Activated naive CD8-positive, alpha-beta T cell treated with anti-CD3 and anti-CD28 coated beads, Interleukin-2, amount 50 U/mL, for 16 hours (primary cell): Measurements from ENCODE around the gene RPL18A.
"Not testable (repeated sequence)": the region's sequence is repeated elsewhere in the genome, so short reads cannot be mapped to it uniquely, and the experiment has no call there.

ENCODE experiments used
- DNase-seq: peaks from one replicate; pipeline ENCODE4 v3.0.0-alpha.2; 2020; ENCODE audit warnings: low read depth, low spot score

RPL18A gene

DNA sequence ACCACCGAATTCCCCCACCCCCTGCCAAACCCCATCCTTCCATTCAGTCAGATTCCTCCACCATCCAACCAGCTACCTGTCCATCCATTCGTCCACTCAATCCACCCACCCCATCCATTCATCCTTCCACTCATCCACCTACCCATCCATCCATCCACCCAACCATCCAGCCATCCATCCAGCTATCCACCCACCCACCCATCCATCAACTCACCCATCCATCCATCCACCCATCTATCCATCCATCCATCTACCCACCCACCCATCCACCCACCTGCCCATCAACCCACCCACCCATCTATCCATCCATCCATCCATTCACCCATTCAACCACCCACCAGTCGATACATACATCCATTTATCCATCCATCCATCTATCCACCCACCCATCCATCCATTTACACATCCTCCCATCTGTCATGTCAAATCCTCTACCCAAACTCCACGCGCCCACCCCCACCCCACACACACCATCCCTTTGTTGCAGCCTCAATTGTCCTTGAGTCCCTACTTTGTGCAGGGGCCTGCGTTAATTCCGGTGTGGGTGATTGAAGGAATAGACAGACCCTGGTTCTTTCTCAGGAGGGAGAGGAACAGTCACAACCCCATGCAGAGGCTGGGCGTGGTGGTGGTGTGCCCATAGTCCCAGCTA is 6.7 kb downstream of the RPL18A start:
- DNase-seq, result no peak

DNA sequence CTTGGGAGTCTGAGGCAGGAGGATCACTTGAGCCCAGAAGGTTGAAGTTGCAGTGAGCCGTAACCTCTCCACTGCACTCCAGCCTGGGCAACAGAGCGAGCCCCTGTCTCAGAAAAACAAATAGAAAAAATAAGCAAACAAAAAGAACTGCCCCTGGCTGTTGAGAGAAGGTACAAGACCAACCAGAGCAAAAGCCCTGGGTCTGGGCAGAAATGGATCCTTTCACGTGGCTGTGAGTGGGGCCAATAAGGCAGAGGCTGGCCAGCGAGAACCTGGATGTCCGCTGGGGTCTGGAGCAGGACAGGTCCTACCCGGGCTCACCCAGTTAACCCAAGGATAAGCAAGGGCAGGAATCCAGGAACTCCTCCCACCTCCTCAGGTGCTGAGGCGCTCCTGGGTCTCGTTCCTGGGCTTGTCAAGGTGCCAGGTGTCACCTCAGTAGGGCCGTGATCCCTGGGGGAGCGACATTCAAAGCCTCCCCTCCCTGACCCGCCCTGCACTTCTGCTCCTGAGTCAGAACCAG is 7.3 kb downstream of the RPL18A start:
- DNase-seq, result no peak

GRCh38 chr19:17868669-17869068 is 9.0 kb downstream of the RPL18A start:
- no peak for DNase-seq

DNA sequence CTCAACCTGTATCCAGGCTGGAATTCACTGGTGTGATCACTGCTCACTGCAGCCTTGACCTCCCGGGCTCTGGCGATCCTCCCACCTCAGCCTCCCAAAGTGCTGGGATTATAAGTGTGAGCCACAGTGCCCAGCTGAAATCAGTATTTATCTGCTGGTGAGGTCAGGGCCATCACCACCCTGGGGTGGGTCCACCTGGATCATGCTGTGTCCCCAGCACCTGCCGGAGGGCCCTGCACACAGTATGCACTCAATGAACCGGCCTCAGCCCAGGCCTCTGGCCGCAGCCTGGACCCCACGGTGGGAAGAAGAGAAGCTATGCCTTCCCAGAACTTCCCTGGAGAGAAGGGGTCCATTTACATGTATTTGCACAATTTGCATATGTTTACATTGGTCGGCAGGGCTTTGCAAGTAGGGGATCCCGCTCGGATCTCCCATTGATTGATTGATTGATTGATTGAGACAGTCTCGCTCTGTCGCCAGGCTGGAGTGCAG is 9.5 kb downstream of the RPL18A start:
- DNase-seq, result no peak

DNA sequence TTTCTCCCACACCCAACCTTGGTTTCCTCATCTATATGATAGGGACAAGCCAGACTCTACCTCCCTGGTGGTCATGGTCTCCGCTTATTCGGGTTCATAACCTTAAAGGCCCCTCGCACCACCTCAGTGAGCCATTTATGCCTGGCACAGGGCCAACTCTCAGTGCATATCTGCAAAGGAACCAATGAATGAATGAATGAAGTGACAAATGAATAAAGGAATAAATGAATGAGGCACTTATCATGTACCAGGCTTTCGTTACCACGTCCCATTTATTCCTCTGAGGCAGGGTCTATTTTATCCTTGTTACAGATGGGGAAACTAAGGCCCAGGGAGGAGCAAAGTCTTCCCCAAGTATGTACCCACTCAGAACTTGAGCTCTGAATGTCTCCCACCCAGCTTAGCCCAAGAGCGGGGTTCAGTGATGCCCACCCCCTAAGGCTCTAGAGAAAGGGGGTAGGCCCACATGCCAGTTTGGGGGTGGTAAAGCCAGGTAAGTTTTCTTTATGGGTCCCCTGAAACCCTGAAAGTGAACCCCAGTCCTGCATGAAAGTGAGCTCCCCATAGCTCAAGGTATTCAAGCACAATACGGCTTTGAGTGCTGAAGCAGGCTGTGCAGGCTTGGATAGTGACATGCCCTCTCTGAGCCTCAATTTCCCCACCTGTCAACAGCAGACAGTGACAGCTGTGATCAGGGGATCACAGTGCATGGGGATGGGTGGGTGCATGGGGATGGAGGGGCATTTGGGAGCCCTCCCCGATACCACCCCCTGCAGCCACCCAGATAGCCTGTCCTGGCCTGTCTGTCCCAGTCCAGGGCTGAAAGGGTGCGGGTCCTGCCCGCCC is 11.5 kb downstream of the RPL18A start:
- DNase-seq, result no peak

- DNase-seq, result no peak
Measured at GRCh38 chr19:17871878-17872250, 12.2 kb downstream of the RPL18A start, which contains the start of gene SLC5A5. Gene SLC5A5, plus strand, starts transcription at chr19:17871945. Its CDS starts 375 bp downstream, at chr19:17872320.

DNA sequence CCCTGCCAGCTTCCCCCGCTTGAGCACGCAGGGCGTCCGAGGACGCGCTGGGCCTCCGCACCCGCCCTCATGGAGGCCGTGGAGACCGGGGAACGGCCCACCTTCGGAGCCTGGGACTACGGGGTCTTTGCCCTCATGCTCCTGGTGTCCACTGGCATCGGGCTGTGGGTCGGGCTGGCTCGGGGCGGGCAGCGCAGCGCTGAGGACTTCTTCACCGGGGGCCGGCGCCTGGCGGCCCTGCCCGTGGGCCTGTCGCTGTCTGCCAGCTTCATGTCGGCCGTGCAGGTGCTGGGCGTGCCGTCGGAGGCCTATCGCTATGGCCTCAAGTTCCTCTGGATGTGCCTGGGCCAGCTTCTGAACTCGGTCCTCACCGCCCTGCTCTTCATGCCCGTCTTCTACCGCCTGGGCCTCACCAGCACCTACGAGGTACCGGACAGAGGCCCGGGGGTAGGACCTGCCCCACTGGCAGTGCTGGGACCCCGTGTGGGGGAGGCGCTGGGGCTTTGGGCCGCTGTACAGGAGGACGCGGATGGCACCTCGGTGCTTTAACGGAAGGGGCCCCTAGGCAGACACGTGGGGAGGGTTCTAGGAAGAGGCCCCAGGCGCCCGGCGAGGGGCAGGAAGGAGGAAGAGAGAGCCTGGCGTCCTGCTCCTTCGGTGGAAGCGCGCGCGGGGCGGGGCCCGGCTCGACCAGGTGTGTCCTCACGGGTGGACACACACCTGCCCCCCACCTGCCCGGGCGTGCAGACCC is 12.7 kb downstream of the RPL18A start:
- DNase-seq, result no peak

- DNase-seq, result no peak
Measured at GRCh38 chr19:17873786-17874757, 14.4 kb downstream of the RPL18A start.

GRCh38 chr19:17874758-17875135 is 15.0 kb downstream of the RPL18A start:
- DNase-seq, result no peak

DNA sequence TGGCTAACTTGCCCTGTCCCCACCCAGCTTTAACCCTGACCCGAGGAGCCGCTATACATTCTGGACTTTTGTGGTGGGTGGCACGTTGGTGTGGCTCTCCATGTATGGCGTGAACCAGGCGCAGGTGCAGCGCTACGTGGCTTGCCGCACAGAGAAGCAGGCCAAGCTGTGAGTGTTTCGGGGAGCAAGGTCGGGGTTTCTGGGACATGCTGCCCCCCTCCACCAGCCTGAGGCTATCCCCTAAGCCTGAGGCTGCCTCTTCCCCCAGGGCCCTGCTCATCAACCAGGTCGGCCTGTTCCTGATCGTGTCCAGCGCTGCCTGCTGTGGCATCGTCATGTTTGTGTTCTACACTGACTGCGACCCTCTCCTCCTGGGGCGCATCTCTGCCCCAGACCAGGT is 18.0 kb downstream of the RPL18A start:
- no peak for DNase-seq

DNA sequence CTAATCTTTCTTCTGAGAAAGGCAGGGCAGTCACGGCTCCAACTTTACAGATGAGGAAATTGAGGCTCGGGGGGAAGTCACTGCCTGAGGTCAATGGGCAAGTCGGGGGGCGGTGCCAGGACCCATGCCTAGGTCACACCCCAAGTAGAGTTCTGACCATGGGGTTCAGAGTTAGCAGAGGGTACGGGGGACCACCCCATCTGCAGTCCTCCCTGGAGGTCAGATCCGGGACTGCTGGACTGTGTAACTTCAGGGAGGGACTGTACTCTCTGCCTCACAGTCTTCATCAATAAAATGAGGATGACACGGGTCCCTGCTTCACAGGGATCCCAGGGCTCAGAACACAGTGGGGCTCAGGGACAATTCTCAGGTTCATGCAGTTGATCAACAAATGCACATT is 19.8 kb downstream of the RPL18A start:
- no peak for DNase-seq

- no peak for DNase-seq
Measured at GRCh38 chr19:17881701-17882100, 22.0 kb downstream of the RPL18A start.

GRCh38 chr19:17883627-17884410 is 24.1 kb downstream of the RPL18A start:
- DNase-seq, result no peak

GRCh38 chr19:17886515-17886914 is 26.8 kb downstream of the RPL18A start:
- DNase-seq, result no peak

DNA sequence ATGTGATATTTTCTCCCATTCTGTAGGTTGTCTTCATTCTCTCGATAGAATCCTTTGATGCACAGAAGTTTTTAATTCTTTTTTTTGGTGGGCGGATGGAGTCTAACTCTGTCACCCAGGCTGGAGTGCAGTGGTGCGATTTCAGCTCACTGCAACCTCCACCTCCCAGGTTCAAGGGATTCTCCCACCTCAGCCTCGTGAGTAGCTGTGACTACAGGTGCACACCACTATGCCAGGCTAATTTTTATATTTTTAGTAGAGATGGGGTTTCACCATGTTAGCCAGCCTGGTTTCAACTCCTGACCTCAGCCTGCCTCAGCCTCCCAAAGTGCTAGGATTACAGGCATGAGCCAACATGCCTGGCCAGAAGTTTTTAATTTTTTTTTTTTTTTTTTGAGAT is 27.5 kb downstream of the RPL18A start:
- not testable (repeated sequence) for DNase-seq

DNA sequence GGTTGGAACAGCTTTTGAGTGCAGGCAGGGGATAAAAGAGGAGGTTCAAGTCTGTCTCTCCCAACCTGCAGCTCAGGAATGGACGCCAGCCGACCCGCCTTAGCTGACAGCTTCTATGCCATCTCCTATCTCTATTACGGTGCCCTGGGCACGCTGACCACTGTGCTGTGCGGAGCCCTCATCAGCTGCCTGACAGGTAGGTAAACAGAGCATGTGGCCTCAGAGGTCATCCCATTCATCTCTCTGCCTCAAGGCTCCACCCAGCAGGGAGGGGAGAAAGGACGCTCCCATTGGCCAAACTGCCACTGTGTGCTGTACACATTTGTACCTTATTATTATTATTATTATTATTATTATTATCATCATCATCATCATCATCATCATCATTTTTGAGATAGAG is 28.6 kb downstream of the RPL18A start:
- DNase-seq, result no peak

- DNase-seq, result no peak
Measured at GRCh38 chr19:17889609-17890214, 30.0 kb downstream of the RPL18A start.

- no peak for DNase-seq
Measured at GRCh38 chr19:17893766-17894165, 34.1 kb downstream of the RPL18A start.

- DNase-seq, result no peak
Measured at GRCh38 chr19:17902701-17903100, 43.0 kb downstream of the RPL18A start.

GRCh38 chr19:17908244-17908643 is 48.5 kb downstream of the RPL18A start:
- DNase-seq, result no peak
